Muscle of back (tissue), 11 donors: ENCODE data around the gene EFHB. TPM values are rescaled to one million over a fixed set of nuclear protein-coding genes. Genes with fewer than 3 reads are reported as not detected.
A peak's percentile ranks its signal among the peaks of the same experiment; 100 is the strongest.
"Not testable (repeated sequence)": the region's sequence is repeated elsewhere in the genome, so short reads cannot be mapped to it uniquely, and the experiment has no call there.

Experiments used
- DNase-seq, 3 donors: peaks; one replicate each; pipeline versions ENCODE4 v3.0.0 to v3.0.0-alpha.2; 2013
- polyA plus RNA-seq, 10 donors: library from polyadenylated mRNA; unstranded; fragments of 120-200 nt; gene quantifications; one replicate each; pipeline ENCODE4 v1.2.1, GENCODE V29; 2013; ENCODE audit not compliant: insufficient read length in 10 of 10

EFHB gene
- polyA plus RNA-seq, 10 donors = 0.29 to 2.5 (median 1.1) TPM; not detected in 3

DNA sequence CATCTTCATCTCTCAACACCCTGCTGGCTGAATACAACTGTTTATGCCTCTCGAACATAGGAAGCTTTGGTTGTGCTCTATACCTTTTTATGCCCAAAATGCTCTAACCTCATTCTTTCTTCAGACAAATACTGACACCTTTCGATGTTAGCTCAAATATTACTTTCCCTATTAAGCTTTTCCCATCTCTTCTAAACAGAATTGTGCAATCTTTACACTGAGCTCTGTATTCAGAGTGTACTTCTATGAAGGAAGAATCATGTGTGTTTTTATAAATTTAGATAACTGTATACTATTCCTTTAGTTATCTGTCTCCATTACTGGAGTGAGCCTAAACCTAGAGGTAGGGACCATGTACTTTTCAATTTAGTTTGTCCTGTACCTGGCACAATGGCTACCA lies 1.6 kb downstream of the EFHB start:
- no peak for DNase-seq

DNA sequence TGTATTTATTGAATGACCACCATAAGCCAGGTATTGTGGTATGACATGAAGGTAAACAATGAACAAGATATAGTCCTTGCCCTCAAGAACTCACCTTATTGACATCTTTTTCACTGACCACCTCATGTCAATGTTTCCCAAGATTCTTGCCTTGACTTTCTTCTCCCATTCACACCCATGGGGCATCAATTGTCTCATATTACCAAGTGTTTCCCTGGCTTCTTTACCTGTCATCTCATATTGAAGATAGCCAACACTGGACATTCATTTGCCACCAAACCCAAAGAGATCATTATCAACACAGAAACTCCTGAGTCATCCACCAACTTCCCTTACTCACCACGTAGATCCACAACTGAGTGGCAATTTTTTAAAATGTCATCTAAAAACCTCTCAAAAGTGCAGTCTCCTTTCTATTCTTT lies 2.2 kb downstream of the EFHB start:
- DNase-seq = no peak

DNA sequence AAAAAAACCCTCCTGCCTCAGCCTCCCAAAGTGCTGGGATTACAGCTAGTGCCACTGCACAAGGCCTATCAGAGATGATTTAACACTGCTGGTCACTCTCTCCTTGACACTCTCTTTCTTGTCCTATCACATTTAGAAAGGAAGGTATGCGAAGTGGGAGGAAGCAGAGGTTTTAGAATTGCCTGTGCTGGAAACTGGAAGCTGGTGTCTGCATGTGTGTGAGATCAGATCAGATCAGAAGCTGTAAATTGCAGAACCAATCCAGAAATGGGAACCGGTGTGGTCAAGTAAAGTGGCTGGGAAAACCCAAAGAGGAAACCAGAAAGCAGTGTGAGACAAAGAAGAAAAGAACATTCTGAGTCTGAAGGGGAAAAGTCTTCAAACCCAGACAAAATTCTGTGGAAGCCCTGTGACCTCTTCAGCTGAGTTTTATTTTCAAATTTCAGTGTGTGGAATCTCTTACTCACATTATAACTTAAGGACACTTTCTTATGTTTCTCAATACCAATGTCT lies 2.8 kb downstream of the EFHB start:
- peak in 1 of 3 donors; percentile 18 for DNase-seq

DNA sequence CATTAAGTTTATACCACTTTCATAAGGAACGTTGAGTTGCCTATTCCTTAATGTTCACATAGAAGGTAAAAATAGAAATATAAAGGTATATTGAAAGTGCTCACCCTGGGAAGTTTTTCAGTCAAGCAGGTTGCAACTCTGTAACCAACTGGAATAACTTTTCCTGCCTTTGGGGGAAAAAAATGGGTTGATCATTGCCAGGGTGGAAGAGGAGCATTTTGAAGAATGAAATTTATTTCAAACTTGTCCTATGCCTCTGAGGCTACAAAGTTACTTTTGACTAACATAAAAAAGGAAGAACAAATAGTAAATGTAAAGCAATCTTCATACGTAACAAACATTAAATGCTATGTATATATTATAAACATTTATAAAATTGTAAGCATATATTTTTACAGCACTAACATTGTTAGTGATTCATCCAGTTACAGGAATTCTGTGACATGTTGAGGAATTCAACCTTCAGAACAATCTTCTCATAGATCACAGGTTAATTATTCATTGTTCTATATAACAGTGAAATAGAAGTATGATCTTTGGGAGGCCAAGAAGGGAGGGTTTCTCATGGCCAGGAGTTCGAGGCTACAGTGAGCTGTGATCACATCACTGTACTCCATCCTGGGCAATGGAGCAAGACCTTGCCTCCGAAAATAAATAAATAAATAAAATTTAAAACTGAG lies 13.5 kb downstream of the EFHB start:
- DNase-seq = no peak

DNA sequence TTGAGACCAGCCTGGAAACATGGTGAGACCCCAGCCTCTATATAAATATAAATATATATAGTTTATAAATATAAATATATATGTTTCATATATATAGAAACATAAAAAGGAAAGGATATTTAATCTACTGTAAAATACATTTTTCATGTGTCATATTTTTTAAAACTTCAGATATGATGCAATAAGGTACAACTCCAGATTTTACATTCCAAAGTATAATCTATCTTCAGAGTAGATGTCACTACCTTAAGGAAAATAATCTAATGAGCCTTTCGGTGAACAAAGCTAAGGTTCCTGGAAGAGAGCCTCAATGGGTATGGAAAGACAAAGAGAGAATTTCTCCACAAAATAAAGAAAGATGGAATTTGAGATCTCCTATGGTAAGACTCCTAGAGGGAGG lies 16.9 kb downstream of the EFHB start:
- no peak for DNase-seq

DNA sequence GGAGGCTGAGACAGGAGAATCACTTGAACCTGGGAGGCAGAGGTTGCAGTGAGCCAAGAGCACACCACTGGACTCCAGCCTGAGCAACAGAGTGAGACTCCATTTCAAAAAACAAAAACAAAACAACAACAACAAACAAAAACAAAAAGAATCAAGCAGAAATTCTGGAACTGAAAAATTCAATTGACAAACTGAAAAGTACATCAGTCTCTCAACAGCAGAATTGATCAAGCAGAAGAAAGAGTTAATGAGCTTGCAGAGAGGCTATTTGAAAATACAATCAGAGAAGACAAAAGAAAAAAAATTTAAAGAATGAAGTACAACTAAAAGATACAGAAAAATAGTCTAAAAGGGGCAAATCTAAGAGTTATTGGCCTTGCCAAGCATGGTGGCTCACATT lies 22.6 kb downstream of the EFHB start:
- DNase-seq = no peak

DNA sequence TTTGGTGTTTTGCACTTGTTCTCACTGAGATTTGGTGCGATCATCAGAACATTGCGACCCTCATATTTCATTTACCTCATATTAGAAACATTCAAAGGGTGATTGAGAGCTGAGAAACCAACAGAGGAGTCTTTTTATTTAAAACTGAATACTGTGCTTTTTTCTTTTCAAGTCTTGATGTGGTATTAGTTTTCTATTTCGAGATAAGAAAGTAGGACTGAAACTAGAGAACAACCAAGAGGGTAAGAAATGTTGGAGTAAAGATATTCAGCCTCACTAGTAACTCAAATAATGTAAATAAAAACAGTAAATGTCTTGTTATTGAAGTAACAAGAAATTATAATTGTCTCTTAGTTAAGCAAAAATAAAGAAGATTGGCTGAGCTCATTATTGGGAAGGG lies 26.5 kb downstream of the EFHB start:
- no peak for DNase-seq

DNA sequence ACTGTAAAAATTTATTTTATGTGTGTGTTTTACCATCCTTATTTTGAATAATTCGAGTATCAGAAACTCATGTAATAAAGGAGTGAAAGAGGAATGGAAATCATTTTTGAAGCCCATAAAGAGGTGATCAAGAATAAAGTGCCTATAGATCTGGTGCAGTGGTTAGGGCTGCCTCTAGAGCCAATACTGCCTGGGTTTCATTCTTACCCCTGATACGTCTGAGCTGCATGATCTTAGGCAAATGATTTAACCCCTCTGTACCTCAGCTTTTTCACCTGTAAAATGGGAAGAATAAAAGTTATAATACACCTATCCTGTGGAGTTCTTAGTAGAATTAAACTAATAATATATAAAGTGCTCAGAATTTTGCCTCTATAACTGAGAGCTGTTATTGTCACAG lies 30.4 kb downstream of the EFHB start:
- DNase-seq = no peak

DNA sequence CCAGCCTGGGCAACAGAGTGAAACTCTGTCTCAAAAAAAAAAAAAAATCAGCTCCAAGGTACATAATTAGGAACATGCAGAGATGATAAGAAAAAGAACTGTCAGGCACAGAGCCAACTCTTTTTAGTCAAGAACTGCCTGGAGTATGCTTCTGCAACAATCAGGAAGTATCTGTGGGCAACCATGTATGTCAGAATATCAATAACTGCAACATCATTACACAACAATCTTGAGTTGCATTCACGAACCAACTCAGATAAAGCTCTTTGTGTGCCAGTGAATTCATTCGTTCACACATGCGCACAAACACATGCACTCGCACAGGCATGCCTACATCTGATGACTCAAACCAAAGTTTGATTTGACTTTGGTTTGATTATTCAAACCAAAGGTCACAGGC lies 32.1 kb downstream of the EFHB start:
- no peak for DNase-seq

DNA sequence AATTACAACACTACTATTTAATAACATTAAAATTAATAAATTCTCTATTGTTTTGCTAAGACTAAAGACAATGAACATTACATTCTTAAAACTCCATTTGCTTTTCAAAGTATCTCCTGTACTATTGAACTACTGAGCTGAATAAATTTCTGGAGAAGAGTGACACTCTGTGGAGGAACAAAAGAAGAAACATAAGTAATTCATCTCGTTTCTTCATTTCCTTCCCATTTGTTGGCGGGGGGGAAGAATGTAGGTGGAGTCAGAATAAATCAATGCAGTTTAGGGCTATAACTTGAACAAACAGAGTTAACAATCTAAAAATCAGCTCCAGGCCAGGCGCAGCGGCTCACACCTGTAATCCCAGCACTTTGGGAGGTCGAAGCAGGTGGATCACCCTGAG lies 32.7 kb downstream of the EFHB start:
- no peak for DNase-seq

DNA sequence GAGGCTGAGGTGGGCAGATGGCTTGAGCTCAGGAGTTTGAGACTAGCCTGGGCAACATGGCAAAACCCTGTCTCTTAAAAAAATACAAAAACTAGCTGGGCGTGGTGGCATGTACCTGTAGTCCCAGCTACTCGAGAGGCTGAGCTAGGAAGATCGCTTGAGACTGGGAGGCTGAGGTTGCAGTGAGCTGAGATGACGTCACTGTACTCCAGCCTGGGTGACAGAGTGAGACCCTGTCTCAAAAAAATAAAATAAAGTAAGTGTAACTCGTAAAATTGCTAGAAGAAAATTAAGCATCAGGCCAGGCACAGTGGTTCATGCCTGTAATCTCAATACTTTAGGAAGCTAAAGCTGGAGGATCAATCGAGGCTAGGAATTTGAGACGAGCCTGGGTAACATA lies 34.2 kb downstream of the EFHB start:
- DNase-seq = not testable (repeated sequence)

DNA sequence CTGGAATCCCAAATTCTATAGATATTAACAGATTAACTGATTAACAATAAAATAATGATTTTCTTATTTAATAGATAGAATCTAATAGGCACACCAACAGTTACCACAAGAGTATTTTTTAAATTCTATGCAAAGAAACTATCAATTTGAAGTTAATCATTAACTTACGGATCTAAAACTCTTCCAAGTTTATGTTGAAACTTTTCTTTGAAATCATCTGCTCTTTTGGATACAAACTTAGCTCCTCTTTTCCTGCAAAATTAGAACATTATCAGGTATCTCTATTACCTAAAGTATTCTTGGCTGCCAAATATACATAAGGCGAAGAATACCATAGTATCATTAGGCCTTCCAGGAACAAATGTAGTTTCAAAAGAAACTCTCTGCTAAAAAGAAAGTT lies 34.8 kb downstream of the EFHB start:
- no peak for DNase-seq

DNA sequence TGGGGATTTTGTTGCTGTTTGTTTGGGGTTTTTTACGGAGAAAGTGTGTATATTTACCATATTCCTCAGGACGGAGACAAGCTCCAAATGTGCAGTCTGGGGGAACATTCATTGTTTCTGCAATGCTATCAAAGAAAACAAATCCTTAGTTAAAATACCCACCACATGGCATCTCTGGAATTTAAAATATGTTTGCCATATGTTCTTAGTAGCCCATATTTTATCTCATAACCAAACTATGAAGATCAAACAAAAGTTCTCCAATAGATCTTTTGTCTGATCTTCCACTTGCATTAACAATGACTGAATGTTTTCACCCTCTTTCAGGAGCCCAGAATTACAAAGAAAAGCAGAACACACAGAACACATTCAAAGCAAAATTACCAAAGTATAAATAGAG lies 35.3 kb downstream of the EFHB start:
- no peak for DNase-seq

DNA sequence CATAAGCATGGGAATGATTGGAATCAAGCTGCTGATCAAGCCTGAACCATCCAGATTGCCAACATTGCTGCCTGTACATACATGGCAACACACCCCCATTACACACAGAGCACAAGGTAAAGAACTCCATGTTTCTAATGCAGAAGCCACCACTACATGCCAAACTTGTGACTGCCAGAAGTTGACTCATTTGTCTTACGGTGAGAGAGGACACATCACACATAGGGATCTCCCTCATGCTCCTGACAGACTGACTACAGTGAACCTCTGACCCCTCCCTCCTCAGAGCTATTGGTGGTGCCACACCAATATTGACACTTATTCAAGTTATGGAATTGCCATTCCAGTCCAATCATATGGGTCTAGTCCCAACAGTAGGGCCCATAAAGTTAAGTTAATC lies 42.3 kb downstream of the EFHB start:
- DNase-seq = no peak

DNA sequence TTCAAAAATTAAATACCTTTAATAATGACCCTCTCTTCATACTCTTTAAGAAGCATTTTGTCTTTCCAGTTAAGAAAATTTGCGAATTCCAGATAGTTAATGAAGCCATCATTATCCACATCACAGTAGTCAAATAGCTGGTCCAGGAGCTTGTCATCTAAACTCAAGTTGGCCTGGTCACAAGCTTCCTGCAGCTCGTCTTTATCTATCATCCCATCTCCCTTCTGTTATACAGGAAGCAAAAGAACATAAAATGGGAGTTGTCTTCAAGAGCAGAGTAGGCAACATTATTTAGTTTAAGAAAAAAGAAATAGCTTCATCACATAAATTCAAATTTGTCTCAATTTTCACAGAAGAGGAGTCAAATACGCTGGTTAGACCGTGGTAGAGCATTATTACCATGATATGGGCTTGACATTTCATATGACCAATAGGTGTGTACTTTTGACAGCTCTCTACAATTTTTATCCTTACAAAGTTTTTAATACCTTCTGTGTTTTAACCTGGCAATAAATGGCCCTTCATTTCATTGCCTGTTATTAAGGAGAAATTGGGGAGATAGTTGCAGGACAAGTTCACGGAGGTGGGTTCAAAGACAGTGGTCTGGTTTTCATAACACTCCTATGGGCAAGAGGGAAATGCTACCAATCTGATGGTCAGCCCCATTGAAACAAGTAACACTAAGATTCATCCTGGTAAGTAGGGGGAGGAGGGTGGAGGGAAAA lies 45.4 kb downstream of the EFHB start:
- DNase-seq = no peak

DNA sequence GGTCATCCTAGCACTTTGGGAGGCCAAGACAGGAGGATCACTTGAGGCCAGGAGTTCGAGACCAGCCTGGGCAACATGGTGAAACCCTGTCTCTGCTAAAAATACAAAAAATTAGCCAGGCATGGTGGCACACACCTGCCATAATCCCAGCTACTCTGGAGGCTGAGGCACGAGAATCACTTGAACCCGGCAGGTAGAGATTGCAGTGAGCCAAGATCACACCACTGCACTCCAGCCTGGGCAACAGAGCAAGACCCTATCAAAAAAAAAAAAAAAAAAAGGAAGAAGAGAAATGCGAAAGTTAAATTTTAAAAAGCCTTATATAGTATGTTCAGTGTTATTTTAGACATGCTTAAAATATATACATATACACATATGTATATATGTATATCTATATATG lies 46.9 kb downstream of the EFHB start:
- DNase-seq = not testable (repeated sequence)

DNA sequence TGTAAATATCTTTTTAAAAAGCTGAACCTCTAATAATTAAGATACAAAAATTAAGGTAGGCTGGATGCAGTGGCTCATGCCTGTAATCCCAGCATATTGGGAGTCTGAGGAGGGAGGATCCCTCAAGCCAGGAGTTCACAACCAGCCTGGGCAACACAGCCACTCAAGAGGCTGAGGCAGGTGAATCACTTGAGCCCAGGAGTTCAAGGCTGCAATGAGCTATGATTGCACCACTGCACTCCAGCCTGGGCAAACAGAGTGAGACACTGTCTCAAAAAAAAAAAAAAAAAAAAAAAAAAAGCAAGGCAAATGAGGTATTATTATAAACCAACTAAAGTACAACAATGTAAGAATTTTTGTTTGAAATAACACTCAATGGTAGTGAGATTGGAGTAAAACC lies 47.6 kb downstream of the EFHB start:
- no peak for DNase-seq

DNA sequence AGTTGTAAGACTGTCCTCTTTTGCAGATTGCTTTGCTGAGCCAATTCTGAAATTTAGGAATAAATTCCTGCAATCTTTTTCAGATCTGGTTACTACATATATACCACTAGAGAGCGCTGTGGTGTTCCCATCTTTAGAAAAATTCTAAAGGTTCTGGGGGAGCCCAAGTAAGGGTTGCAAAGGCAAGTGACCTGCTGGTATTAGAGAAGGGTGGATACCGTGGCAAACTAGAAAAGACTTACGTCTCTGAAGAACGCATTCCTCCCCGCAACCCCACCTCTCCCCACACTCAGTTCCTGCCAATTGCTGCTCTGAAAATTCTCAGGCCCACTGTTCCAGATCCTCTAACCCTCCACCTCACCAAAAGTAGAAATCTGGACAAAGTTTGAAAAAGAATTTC lies 48.5 kb downstream of the EFHB start:
- peak in 1 of 3 donors; percentile 22 for DNase-seq

DNA sequence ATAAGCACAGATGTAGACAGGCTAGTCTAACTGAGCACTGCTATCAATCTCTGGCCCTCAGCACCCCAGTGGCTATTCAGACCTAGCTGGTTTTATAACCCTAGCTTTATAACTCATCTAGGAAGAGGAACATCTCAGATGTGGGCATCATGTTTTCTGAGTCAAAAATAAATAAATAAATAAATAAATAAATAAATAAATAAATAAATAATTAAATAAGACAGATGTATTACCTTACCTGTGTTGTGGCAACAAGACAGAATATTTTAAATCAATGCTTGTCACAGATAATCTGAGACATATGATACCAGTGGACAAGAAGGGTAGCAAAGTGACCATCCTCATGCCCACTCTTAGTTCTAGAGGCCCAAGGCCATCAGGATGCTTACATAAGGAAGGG lies 52.2 kb downstream of the EFHB start:
- no peak for DNase-seq

DNA sequence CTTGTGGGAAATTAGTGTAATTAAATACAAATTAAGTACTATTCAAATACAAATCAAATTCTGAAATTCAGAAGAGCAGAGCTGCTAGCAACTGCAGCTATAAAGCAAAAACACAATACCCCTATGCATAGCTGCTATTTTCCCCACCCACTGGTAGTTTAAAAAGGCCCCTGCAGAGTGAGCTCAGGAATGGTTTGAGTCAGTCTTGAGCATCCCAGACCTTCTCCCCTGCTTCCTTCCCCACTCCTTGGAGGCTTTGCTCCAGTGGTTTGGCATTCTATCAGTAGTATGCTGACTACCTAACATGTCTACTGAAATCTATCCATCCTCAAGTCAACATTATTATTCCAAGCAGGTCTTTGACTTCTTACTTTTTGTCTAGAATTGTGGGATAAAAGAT lies 53.0 kb downstream of the EFHB start:
- DNase-seq = no peak

DNA sequence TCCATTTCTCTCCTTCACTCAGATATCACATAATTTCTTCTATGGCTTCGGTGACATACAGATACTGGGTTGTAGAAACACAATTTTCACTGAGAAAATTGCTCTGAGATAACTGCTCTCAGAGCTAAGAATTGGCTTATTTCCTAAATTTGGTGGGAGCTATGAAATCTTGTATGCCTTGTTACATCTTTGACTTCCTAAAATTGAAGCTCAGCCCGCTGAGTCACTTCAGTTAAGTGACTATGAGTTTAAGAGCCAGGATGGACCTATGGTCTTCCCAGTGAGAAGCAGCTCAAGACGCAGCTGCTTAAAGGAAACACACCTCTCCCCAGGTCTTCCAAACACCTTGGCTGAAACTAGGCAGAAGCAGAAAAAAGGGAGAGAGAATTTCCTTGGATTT lies 56.4 kb downstream of the EFHB start:
- DNase-seq = no peak

DNA sequence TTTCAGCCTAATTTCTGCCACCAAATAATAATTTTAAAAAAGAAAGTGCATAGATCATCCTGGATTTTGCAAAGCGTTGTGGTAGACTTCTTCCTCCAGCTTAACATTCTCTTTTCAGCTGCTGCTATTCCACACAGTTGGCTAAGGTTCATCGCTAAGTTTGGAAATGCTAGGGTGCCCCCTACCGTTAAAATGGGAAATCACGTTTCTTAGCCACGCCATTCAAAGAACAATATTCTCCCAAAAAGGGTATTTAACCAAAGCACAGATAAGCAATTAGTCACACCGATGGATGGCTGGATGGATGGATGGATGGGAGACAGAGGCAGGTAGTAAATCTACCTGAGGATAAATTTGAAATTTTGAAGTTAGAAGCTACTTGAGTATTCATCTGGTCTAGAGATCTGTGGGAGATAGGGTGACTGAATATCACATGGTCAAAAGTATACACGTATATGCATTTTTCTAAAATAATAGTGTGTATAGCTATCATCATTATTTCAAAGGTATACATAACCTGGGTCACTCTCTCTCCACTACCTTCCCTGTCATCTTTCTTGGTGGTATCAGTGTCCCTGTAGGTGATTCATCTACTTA lies 67.2 kb downstream of the EFHB start:
- DNase-seq = peak; percentile 50 to 80 (median 73)

DNA sequence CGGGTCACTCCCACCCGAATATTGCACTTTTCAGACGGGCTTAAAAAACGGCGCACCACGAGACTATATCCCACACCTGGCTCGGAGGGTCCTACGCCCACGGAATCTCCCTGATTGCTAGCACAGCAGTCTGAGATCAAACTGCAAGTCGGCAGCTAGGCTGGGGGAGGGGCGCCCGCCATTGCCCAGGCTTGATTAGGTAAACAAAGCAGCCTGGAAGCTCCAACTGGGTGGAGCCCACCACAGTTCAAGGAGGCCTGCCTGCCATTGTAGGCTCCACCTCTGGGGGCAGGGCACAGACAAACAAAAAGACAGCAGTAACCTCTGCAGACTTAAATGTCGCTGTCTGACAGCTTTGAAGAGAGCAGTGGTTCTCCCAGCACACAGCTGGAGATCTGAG lies 78.7 kb downstream of the EFHB start:
- DNase-seq = not testable (repeated sequence)
